ENCODE measurements around the gene SLC22A7. TPM values are rescaled to one million over a fixed set of nuclear protein-coding genes. Genes with fewer than 3 reads are reported as not detected.

Gene SLC22A7
- total RNA-seq, 1 donor from 2014 or later = not detected

Other genes starting within 250 kb of the SLC22A7 start
- 9.6 TPM for gene CUL7, start 244.4 kb upstream of the SLC22A7 start, total RNA-seq
- gene MRPL2, start 238.8 kb upstream of the SLC22A7 start, total RNA-seq = 116 TPM
- gene KLC4, start 238.6 kb upstream of the SLC22A7 start, total RNA-seq = 35.9 TPM
- gene PTK7, start 221.9 kb upstream of the SLC22A7 start, total RNA-seq = 2.1 TPM
- gene SRF, start 127.0 kb upstream of the SLC22A7 start, total RNA-seq = 78.7 TPM
- 10.9 TPM for gene CUL9, start 116.1 kb upstream of the SLC22A7 start, total RNA-seq
- 31.2 TPM for gene DNPH1, start 68.8 kb upstream of the SLC22A7 start, total RNA-seq
- 0.15 TPM for gene TTBK1, start 54.8 kb upstream of the SLC22A7 start, total RNA-seq
- gene CRIP3, start 10.6 kb downstream of the SLC22A7 start, total RNA-seq = 6.6 TPM
- gene ZNF318, start 71.4 kb downstream of the SLC22A7 start, total RNA-seq = 12.4 TPM
- 11.5 TPM for gene ABCC10, start 129.3 kb downstream of the SLC22A7 start, total RNA-seq
- 1.2 TPM for gene DLK2, start 157.3 kb downstream of the SLC22A7 start, total RNA-seq
- gene TJAP1, start 179.3 kb downstream of the SLC22A7 start, total RNA-seq = 23.2 TPM
- 1.0 TPM for gene LRRC73, start 212.1 kb downstream of the SLC22A7 start, total RNA-seq
- 63.0 TPM for gene YIPF3, start 218.7 kb downstream of the SLC22A7 start, total RNA-seq
- gene POLR1C, start 218.8 kb downstream of the SLC22A7 start, total RNA-seq = 16.9 TPM